Tibial nerve (tissue), 4 donors: ENCODE data around the gene CNR1.

ENCODE experiments used
- EP300 ChIP-seq, 2 donors: sonication (generic); formaldehyde crosslinking; IDR thresholded peaks; one replicate each; pipeline ENCODE4 v1.6.1; 2017; ENCODE audit warnings: antibody characterized with exemption in 2 of 2, mild to moderate bottlenecking in 1 of 2
- TF ChIP-seq, protein P1 (sequence below), 5 experiments: fragments of 200-600 bp in 3 of 5; fragments of 450-650 bp in 2 of 5; sonication (generic) in 3 of 5; IDR thresholded peaks; one replicate each; pipeline ENCODE4 v1.5.1; 2016 to 2019; ENCODE audit warnings: antibody characterized with exemption in 5 of 5, mild to moderate bottlenecking in 3 of 5, moderate library complexity in 2 of 5

GRCh38 chr6:88161940-88162339 lies 4.2 kb downstream of the CNR1 start:
- TF ChIP-seq, protein P1, sequence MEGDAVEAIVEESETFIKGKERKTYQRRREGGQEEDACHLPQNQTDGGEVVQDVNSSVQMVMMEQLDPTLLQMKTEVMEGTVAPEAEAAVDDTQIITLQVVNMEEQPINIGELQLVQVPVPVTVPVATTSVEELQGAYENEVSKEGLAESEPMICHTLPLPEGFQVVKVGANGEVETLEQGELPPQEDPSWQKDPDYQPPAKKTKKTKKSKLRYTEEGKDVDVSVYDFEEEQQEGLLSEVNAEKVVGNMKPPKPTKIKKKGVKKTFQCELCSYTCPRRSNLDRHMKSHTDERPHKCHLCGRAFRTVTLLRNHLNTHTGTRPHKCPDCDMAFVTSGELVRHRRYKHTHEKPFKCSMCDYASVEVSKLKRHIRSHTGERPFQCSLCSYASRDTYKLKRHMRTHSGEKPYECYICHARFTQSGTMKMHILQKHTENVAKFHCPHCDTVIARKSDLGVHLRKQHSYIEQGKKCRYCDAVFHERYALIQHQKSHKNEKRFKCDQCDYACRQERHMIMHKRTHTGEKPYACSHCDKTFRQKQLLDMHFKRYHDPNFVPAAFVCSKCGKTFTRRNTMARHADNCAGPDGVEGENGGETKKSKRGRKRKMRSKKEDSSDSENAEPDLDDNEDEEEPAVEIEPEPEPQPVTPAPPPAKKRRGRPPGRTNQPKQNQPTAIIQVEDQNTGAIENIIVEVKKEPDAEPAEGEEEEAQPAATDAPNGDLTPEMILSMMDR (IDR thresholded peaks at IDR 0.05), result no peak
- TF ChIP-seq EP300 (IDR thresholded peaks at IDR 0.05), result no peak
